Hematopoietic multipotent progenitor cell treated with erythropoietin and hydrocortisone succinate and interleukin-3 and kit ligand, for 17 days (in vitro differentiated cells): ENCODE results near the gene MAP3K5.
A peak's percentile ranks its signal among the peaks of the same experiment; 100 is the strongest.
"Not testable (repeated sequence)": the region's sequence is repeated elsewhere in the genome, so short reads cannot be mapped to it uniquely, and the experiment has no call there.

ENCODE experiments used
- DNase-seq: peaks from one replicate; pipeline ENCODE4 v3.0.0-alpha.2; 2015; ENCODE audit warnings: low spot score

MAP3K5 gene

DNA sequence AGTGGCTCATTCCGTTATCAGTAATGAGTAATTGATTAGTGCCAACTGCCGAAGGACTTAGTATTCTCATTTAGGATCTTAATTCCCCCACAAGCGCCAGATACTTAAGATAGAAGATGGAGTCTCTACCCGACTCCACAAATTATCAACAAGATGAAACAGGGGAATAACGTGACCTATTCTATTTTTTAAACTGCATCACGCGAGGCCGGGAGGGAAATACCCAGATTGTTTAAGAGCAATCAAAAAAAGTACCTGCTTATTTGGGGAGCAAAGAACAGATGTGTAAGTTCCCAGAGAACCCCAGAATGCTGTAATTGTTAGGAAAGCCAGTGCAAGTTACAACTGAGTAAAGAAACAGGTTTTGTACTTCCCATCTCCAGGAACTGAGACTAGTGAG, 1.1 kb upstream of the MAP3K5 start:
- DNase-seq, result no peak

DNA sequence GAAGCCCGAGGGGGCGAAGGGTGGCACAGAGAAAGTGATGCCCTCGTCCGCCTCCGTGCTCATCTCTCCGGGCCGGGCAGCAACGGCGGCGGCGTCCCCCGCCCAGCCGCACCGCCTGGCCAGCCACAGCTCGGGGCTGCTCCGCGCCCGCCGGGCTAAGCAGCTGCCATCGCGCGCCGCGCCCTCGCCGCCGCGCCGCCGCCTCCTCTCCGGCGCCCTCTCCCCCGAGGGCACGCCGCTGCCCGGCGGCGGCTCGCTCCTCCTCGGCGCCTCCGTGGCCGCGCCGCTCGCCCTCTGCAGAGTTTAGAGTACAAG, 225 bp downstream of the MAP3K5 start:
- no peak for DNase-seq

DNA sequence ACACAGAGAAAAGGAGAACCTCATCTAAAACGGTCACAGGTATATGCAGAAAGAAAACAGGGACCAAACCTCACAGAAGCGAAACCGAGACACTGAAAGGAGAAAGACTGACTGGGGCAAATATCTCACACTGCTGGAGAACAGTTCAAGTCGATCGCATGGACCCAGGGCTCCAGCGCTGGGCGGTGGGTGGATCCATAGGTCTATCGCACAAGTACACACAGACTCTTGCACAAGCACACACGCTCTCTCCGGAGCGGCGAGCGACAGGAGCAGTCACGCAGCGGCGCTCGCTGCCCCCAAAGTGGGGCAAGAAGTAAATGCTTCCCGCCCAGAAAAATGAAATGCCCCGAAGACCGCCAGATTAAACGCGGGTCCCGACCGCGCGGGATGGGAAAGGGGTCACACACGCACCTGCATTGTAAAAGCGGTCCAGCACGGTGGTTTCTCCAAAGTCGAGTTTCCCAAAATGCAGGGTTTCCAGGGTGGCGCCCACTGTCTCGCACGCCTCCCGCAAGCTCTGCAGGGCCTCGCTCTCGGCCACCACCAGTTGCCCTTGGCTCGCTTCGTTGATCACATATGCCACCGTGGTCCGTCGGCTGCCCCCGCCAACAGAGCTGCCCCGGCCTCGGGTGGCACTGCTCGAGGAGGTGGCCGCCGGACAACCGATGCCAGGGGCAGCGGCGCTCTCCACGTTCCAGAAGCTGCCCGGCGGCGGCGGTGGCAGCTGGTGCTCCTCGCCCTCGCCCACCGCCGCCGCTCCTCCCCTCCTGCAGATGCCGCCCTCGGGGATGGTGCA, 782 bp downstream of the MAP3K5 start:
- peak; percentile 75 for DNase-seq

GRCh38 chr6:136790411-136791295, 1.6 kb downstream of the MAP3K5 start:
- DNase-seq, result peak; percentile 48

GRCh38 chr6:136789440-136789839, 2.8 kb downstream of the MAP3K5 start:
- not testable (repeated sequence) for DNase-seq

- no peak for DNase-seq
Measured at GRCh38 chr6:136788069-136788902, 4.0 kb downstream of the MAP3K5 start.

DNA sequence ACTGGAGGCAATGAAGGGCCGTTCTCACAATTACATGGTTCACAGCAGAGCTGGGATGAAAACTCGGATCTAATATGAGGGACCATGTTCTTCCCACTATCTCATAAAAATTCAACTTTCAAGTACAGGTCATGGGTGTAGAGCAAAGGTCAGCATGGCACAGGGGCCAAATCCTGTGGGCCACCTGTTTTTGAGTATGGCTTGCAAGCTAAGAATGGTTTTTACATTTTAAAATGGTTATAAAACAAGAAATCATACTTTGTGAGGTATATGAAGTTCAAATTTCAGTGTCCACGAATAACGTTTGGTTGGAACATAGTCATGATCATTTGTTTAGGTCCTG, 4.6 kb downstream of the MAP3K5 start:
- no peak for DNase-seq

GRCh38 chr6:136786658-136787057, 5.6 kb downstream of the MAP3K5 start:
- no peak for DNase-seq

- DNase-seq, result no peak
Measured at GRCh38 chr6:136784910-136785746, 7.1 kb downstream of the MAP3K5 start.

DNA sequence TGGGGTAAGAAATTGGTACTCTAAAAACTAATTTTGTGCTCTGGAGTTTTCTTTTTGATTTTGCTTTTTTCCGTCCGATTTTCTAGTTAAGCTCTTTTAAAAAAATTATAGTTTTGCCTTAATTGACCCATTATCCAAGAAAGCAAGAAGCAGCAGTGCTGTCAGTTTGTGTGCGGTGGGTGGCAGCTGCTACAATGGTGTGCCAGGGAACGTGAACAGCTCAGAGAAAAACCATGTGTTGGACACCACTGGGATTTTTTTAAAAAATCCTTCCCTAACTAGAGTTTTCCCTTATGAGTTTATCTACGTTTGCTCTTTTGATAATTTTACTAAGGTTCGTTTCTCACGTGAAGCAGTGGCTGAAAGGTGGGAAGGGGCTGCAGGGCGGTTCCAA, 8.0 kb downstream of the MAP3K5 start:
- DNase-seq, result no peak

DNA sequence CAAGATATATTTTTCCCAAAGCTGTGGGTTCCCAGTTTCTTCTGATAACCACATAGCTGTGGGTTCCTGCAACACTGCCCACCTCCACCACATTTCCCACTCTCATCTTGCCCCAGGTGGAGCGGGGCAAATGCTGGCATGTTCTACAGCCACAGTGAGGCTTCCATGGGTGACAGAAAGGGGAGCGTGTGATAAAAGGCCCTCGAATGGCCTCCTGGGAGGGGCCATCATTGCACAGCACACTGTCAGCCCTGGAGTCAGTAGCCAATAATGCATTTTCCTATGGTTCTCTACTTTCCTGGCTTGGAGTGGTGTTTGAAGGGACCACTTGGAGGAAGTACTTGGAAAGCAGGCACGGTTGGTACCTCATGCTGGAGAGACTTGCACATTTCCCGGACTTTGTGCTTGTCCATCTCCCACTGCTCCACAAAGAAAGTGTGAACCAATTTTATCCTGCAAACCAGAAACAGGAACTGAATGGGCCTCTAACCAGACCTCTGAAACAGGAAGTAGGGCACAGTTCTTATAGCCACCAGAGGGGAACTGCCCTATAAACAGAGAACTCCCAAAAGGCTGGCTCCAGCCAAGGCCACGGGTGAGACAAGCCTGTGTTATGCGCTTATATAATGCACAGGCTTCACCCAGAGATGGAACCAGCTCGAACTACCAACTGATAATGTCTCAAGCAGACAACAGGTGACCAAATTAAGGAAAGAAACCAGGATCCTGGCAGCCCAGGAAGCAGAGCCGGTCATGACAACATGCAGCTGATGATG, 8.6 kb downstream of the MAP3K5 start:
- no peak for DNase-seq

DNA sequence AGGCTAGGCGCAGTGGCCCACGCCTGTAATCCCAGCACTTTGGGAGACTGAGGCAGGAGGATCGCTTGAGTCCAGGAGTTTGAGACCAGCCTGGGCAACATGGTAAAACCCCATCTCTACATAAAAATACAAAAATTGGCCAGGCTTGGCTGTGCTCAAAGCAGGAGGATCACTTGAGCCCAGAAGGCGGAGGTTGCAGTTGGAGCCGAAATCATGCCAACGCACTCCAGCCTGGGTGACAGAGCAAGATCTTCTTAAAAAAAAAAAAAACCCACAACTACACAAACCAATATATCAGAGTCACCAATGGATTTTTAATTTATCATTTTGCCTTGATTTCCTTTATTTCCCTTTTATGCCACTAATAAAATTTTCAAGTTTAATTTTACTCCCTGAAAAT, 9.3 kb downstream of the MAP3K5 start:
- no peak for DNase-seq

- no peak for DNase-seq
Measured at GRCh38 chr6:136782021-136782770, 10.1 kb downstream of the MAP3K5 start.

GRCh38 chr6:136780972-136781371, 11.3 kb downstream of the MAP3K5 start:
- no peak for DNase-seq

- DNase-seq, result no peak
Measured at GRCh38 chr6:136779682-136780081, 12.6 kb downstream of the MAP3K5 start.

DNA sequence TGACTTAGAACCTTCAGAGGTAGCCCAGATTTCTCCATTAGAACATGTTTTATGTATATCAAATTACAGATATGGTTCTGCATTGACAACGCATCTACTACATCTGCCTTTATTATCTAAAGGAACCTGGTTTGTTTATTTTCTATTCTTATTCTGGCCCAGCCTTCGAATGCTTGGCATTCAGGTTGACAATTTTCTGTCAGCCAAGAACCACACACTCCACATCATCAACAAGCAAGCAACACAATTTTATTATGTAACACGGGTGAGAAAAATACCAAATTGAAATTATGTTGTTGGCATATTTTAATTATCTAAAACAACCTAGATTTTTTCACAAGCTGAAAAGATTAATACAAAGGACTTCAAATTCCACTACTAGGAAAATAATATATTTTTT, 14.6 kb downstream of the MAP3K5 start:
- DNase-seq, result no peak

DNA sequence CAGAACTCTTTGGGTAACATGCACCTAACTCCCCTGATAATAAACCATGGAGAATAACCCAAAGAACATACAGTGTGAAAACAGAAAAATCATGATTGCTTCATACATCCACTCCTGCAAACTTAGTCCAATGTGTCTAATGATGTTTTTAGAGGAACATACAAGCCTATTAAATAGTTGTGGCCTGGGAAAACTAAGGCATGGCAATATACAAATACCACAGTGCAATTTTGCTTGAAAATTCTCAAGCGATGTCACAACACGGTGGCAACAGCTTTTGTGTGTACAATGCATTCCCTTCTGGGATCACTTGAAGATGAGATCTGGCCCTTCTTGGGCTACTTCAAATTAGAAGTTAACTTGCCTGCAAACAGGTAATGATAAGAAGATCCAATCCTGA, 16.7 kb downstream of the MAP3K5 start:
- DNase-seq, result no peak

DNA sequence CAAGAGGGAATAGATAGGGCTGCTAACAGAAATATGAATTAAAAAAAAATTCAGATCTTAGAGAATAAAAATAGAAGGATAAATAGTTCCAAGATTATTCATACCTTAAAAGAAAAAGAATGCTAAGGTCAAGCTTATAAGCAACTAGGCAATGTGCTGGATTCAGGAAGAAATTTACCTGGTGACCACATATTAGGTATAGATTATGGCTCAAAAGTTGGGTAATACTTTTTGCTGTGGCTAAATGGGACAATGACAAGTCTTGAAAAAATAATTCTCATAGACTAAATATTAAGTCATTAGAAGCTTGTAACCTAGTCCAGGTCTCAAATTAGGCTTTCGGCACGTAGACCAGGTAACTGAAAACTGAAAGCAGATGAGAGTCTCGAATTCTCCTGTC, 17.2 kb downstream of the MAP3K5 start:
- no peak for DNase-seq

GRCh38 chr6:136774228-136775041, 17.8 kb downstream of the MAP3K5 start:
- DNase-seq, result no peak

DNA sequence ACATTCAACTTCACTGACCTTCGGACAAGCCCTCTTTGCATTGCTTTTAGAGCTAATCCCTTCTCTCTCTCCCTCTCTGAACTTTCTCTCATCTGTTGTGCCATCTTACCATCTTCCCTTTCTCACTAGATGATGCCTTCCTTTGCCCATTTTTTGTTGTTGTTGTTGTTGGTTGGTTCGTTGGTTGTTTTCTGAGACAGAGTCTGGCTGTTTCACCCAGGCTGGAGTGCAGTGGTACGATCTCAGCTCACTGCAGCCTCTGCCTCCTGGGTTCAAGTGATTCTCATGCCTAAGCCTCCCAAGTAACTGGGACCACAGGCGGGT, 18.8 kb downstream of the MAP3K5 start:
- no peak for DNase-seq
